Ascending aorta (tissue), 2 donors: Measurements from ENCODE around the gene C10orf95. TPM values are rescaled to one million over a fixed set of nuclear protein-coding genes. Genes with fewer than 3 reads are reported as not detected.
A peak's percentile ranks its signal among the peaks of the same experiment; 100 is the strongest.

Source experiments
- DNase-seq, 2 donors: peaks; one replicate each; pipeline ENCODE4 v3.0.0-alpha.2; 2019; ENCODE audit warnings: low spot score in 2 of 2
- H3K27ac ChIP-seq, 2 donors: fragments of 200-600 bp; sonication (generic); one replicate each; pipeline ENCODE4 v1.5.1; 2016 to 2017; ENCODE audit warnings: mild to moderate bottlenecking in 1 of 2
- H3K27me3 ChIP-seq: fragments of 200-600 bp; sonication (generic); one replicate; pipeline ENCODE4 v1.5.1; 2017
- H3K36me3 ChIP-seq, 2 donors: fragments of 200-600 bp; sonication (generic); one replicate each; pipeline ENCODE4 v1.5.1; 2016
- H3K4me1 ChIP-seq, 2 donors: fragments of 200-600 bp; sonication (generic); one replicate each; pipeline ENCODE4 v1.5.1; 2016 to 2017; ENCODE audit warnings: mild to moderate bottlenecking in 1 of 2
- H3K4me3 ChIP-seq, 2 donors: fragments of 200-600 bp; sonication (generic); one replicate each; pipeline ENCODE4 v1.5.1; 2016 to 2017; ENCODE audit warnings: mild to moderate bottlenecking in 1 of 2
- H3K9me3 ChIP-seq, 2 donors: fragments of 200-600 bp; sonication (generic); one replicate each; pipeline ENCODE4 v1.5.1; 2016
- CTCF ChIP-seq, 3 experiments: fragments of 200-600 bp in 2 of 3; fragments of 450-650 bp in 1 of 3; sonication (generic) in 2 of 3; IDR thresholded peaks; one replicate each; pipeline ENCODE4 v1.5.1; 2016 to 2019; ENCODE audit warnings: antibody characterized with exemption in 3 of 3, mild to moderate bottlenecking in 1 of 3, moderate library complexity in 1 of 3
- intact Hi-C: fragments of 100-400 bp; cut with DNase I; formaldehyde crosslinking; loops from one replicate; pipeline ENCODE4 v1.15.1; 2023
- total RNA-seq: library from RNA; depleted of rRNA; stranded (reverse); fragments of >200 nt; gene quantifications from one replicate; pipeline ENCODE4 v1.1.0, GENCODE V29; 2016

Gene C10orf95
- total RNA-seq, 1 donor from 2014 or later = not detected

GRCh38 chr10:102450374-102451104, 804 bp downstream of the C10orf95 start:
- TF ChIP-seq CTCF (IDR thresholded peaks at IDR 0.05) = peak in 1 of 3 experiments; percentile 13
- Histone ChIP-seq H3K4me1 (peaks cover 5 to 12% of the 10 kb centered on the region in 2 donors), H3K27me3 (no peaks in the 10 kb centered on the region), H3K4me3 (peak overlapping the region; percentile 89 to 94), H3K36me3 (no peaks in the 10 kb centered on the region), H3K9me3 (no peaks in the 10 kb centered on the region), H3K27ac (peak overlapping the region; percentile 77 to 87)
- intact Hi-C loops = loop anchor here (1.0 to 2.0 kb wide), 3 partner anchors 11 to 52 kb away; partner anchors contain the start of genes ACTR1A, CUEDC2 and SUFU
- DNase-seq = peak in 1 of 2 donors; percentile 89

GRCh38 chr10:102450124-102450373, 1.3 kb downstream of the C10orf95 start:
- H3K9me3 ChIP-seq = no peaks in the 10 kb centered on the region
- peak overlapping the region; percentile 89 to 94 for H3K4me3 ChIP-seq
- no peaks in the 10 kb centered on the region for H3K36me3 ChIP-seq
- intact Hi-C loops = loop anchor here (1.0 to 2.0 kb wide), 3 partner anchors 11 to 53 kb away; partner anchors contain the start of genes ACTR1A, CUEDC2 and SUFU
- DNase-seq = no peak
- no peaks in the 10 kb centered on the region for H3K27me3 ChIP-seq
- H3K4me1 ChIP-seq = peaks cover 5 to 12% of the 10 kb centered on the region in 2 donors
- TF ChIP-seq CTCF (IDR thresholded peaks at IDR 0.05) = no peak
- peak overlapping the region; percentile 42 to 87 for H3K27ac ChIP-seq

GRCh38 chr10:102449321-102450123, 1.8 kb downstream of the C10orf95 start:
- Histone ChIP-seq H3K4me3 (peak overlapping the region; percentile 89 to 94), H3K36me3 (no peaks in the 10 kb centered on the region), H3K9me3 (no peaks in the 10 kb centered on the region), H3K27me3 (no peaks in the 10 kb centered on the region), H3K27ac (peak overlapping the region; percentile 42 to 87), H3K4me1 (peaks cover 5 to 12% of the 10 kb centered on the region in 2 donors)
- TF ChIP-seq CTCF (IDR thresholded peaks at IDR 0.05) = no peak
- peak; percentile 43 to 76 for DNase-seq
- intact Hi-C loops = loop anchor here (1.0 to 2.0 kb wide), 3 partner anchors 12 to 53 kb away; partner anchors contain the start of genes ACTR1A, CUEDC2 and SUFU

- no peaks in the 10 kb centered on the region for H3K9me3 ChIP-seq
- peaks cover under 1 to 2% of the 10 kb centered on the region in 2 donors for H3K4me1 ChIP-seq
- H3K36me3 ChIP-seq = no peaks in the 10 kb centered on the region
- no peak for DNase-seq
- intact Hi-C loops = no loop called here
- no peak overlapping the region for H3K4me3 ChIP-seq
- H3K27me3 ChIP-seq = no peaks in the 10 kb centered on the region
- no peak for TF ChIP-seq CTCF (IDR thresholded peaks at IDR 0.05)
- H3K27ac ChIP-seq = no peak overlapping the region
Measured at GRCh38 chr10:102444851-102445250, 6.5 kb downstream of the C10orf95 start.

GRCh38 chr10:102438374-102438773, 13.0 kb downstream of the C10orf95 start:
- H3K9me3 ChIP-seq = no peaks in the 10 kb centered on the region
- no peak overlapping the region for H3K27ac ChIP-seq
- no peak for TF ChIP-seq CTCF (IDR thresholded peaks at IDR 0.05)
- no peaks in the 10 kb centered on the region for H3K36me3 ChIP-seq
- H3K4me3 ChIP-seq = no peak overlapping the region
- H3K4me1 ChIP-seq = peaks cover 2 to 5% of the 10 kb centered on the region in 2 donors
- intact Hi-C loops = no loop called here
- no peak for DNase-seq
- H3K27me3 ChIP-seq = no peaks in the 10 kb centered on the region
